Liver (tissue), 2 donors: ENCODE results near the gene GPC3.

ENCODE experiments used
- CTCF ChIP-seq: fragments of 150-350 bp; IDR thresholded peaks from 2 replicates; pipeline ENCODE4 v1.5.1; 2017; ENCODE audit warnings: improper control_type of control experiment, low read depth, low read length; ENCODE audit not compliant: missing input control
- REST ChIP-seq: IDR thresholded peaks from 2 replicates; pipeline ENCODE4 v1.6.1; 2016; ENCODE audit warnings: antibody characterized with exemption, mild to moderate bottlenecking
- ZBTB33 ChIP-seq: IDR thresholded peaks from 2 replicates; pipeline ENCODE4 v1.6.1; 2016; ENCODE audit warnings: antibody characterized with exemption
- donor health status: healthy.

- no peak for TF ChIP-seq CTCF
- no peak for TF ChIP-seq REST
- no peak for TF ChIP-seq ZBTB33
Observed at GRCh38 chrX:133630362-133630761, 355.0 kb downstream of the GPC3 start.
